HG03175 (cell line): ENCODE results near the gene ODAD2.

Source experiments
- ATAC-seq: cut with Tn5 transposase; IDR thresholded peaks from one replicate; pipeline ENCODE4 v1.9.1; 2021; ENCODE audit warnings: mild to moderate bottlenecking, moderate library complexity; ENCODE audit not compliant: unreplicated experiment

ODAD2 gene

GRCh38 chr10:27865221-27865635 is 133.7 kb downstream of the ODAD2 start:
- no peak for ATAC-seq

DNA sequence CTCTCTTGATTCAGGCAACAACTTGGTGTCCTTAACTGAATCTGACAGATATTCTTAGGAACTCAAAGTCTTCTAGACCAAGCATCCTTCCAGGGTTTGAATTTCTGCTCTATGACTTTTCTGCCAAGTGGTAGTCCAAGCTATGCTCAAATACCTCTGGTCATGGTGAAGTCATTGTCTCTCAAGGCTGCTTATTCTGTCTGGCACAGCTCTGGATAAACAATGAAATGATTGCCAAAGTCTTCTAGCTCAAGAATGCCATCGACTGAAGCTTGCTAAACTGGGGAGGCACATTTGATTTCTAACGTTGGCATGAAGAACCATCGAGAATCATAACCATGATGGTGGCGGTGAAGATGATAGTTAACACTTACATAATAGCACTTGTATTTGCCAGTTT is 137.1 kb downstream of the ODAD2 start:
- ATAC-seq, result no peak

DNA sequence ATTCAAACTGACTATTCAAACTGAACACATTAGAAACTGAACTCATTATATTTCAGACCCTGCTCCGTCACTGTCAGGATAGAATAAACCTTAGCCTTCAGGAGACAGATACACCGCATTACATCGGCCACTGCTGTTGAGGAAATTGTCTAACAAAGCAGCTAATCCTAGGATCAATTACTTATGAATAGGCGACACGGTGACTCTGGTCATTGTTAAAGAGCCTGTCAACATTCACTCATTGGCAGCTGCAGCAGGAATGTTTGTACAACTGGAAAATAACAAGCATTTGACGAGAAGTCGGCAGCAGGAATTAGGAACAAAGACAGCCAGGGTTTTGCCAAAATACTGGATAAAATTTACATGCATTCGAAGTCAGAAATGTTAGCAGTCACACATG is 141.3 kb downstream of the ODAD2 start:
- ATAC-seq, result no peak

GRCh38 chr10:27844223-27844622 is 154.7 kb downstream of the ODAD2 start:
- no peak for ATAC-seq

GRCh38 chr10:27838901-27839300 is 160.0 kb downstream of the ODAD2 start:
- ATAC-seq, result no peak

DNA sequence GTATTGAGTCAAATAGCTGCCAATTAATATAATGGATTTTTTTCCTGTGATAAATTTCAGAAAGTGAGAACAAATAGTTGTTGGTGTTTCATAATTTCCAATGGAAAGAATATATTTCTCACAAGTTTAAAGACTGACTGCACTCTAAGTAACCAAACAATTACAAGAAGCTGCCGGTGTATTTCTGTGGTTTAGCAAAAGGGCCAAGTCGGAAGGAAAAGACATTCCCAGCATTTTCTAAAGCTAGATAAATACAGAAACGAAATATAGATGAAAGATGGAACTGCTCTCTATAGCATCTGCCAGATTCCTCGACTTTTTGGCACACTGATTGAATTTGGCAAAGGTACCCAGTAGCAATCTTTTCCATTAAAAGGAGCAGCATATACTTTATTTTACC is 160.5 kb downstream of the ODAD2 start:
- ATAC-seq, result no peak

DNA sequence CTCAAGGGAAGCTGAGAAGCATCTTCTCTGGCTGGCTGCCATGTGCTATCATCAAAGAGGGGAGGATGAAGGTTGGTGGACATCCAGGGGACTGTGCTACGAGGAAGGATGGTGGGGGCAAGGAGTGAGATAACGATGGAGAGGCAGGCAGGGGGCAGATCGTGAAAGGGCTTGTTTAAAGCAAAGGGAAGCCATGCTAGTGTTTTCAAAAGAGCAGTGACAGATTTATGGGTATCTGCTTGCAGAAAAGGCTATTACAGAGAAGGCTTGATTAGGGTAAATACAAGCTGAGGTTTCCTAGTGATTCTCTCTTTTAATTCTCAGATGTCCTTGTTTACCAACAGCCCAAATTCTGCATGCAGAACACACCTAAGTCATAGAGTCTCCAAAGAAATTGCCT is 164.4 kb downstream of the ODAD2 start:
- ATAC-seq, result no peak

DNA sequence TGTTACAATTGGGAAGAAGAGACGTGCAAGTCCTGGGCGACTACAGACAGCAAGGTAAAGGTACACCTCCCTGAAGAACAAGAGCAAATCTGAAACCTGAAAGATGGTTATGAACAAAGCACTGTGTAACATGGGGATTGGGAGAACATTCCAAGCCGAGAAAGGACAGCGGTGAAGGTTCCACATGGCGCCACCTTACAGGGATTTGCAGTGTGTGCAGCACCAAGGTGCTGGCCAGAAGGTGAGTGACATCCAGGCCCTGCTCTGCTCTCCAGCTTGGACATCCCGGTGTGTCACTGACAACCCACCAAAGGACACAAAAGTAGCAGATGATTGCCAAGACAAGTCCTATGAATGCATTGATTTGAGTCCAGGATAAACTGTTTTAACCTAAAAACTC is 165.1 kb downstream of the ODAD2 start:
- ATAC-seq, result no peak

- ATAC-seq, result no peak
Observed at GRCh38 chr10:27832826-27833225, 166.1 kb downstream of the ODAD2 start.

DNA sequence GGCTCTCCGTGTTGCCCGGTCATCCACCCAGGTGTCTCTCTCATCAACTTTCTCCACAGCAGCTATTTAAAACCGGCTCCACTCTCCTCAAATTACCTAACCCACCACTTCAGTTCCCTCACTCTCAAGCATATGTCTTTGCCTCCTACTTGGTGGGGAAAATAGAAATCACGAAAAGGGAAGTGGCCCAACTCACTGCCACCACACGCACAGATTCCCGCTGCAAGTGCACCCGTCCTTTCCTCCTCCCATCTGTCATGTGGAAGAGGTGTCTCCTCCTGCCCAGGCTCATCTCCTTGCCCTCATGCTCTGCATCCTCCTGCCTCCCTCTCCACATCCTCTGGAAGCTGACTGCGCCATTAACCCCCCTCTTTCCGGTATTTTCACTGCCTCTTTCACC is 172.5 kb downstream of the ODAD2 start:
- ATAC-seq, result no peak

- ATAC-seq, result no peak
Observed at GRCh38 chr10:27822301-27822700, 176.6 kb downstream of the ODAD2 start.

DNA sequence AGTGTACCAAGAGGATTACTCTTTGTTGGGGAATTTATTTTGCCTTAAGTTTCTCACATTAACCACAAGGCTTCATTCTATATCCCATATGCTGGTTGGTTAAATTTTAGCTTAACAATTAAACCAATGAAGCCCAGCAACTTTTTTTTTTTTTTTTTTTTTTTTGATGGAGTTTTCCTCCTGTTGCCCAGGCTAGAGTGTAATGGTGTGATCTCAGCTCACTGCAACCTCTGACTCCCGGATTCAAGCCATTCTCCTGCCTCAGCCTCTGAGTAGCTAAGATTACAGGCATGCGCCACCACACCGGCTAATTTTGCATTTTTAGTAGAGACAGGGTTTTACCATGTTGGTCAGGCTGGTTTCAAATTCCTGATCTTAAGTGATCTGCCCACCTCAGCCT is 178.2 kb downstream of the ODAD2 start:
- no peak for ATAC-seq

GRCh38 chr10:27819781-27820531 is 178.9 kb downstream of the ODAD2 start:
- no peak for ATAC-seq

GRCh38 chr10:27816320-27816719 is 182.6 kb downstream of the ODAD2 start:
- no peak for ATAC-seq

DNA sequence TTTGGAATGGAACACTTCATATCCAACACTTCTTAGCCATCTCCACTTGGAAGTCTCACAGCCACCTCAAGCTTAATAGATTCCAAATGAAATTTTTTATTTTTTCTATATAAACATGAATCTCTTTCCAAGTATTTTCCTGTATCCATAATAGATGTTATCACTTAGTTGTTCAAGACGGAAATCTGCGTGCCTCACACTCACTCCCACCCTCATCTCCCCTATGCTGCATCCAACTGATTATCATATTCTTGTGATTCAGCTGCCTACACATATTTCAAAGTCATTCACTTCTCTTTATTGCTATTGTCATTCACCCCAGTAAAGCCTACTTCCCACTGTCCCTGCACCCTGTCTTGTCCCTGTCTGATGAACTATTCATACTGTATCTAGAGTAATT is 183.0 kb downstream of the ODAD2 start:
- no peak for ATAC-seq

- ATAC-seq, result no peak
Observed at GRCh38 chr10:27815261-27815660, 183.6 kb downstream of the ODAD2 start.

GRCh38 chr10:27805180-27805579 is 193.7 kb downstream of the ODAD2 start:
- ATAC-seq, result no peak

GRCh38 chr10:27804136-27804535 is 194.7 kb downstream of the ODAD2 start:
- ATAC-seq, result no peak

- no peak for ATAC-seq
Observed at GRCh38 chr10:27801171-27801785, 197.6 kb downstream of the ODAD2 start.

DNA sequence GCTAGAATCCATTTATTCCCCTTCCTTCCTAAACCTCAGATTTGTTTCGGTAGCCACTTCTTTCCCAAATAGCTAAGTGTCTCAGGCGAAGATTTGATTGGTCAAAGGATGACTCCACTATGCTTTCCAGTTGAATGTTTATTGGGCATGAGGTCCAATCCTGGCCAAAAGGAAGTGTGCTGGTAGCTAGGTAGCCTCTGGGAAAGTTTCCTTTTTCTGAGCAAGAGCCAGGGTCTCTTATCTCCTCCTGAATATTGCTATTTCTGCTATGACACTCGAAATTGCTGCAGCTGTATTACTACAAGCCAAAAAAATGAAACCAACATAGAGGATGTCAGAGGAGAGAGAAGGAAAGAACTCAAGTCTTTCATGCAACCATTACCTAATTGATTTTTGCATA is 199.8 kb downstream of the ODAD2 start:
- no peak for ATAC-seq

- no peak for ATAC-seq
Observed at GRCh38 chr10:27794157-27794556, 204.7 kb downstream of the ODAD2 start.

DNA sequence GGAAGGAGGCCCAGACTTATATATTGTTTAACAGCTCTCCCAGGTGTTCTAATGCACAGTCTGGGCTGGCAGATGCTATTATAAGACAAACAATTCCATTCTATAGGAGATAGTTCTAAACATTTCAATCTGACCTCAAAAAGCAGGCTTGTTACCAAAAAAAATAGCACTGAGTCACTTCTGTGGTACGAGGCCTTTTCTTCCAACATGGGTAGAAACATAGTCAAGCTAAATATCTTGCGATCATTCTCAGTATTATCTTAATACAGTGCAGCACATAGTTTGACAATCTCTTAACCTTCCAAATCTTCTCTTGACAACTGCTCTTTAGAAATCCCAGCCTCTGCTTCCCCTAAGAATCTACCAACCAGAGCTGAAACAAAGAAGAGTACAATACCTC is 206.7 kb downstream of the ODAD2 start:
- ATAC-seq, result no peak

GRCh38 chr10:27784272-27784671 is 214.6 kb downstream of the ODAD2 start:
- no peak for ATAC-seq
